ENCODE results near the gene SLC8A3.

DNA sequence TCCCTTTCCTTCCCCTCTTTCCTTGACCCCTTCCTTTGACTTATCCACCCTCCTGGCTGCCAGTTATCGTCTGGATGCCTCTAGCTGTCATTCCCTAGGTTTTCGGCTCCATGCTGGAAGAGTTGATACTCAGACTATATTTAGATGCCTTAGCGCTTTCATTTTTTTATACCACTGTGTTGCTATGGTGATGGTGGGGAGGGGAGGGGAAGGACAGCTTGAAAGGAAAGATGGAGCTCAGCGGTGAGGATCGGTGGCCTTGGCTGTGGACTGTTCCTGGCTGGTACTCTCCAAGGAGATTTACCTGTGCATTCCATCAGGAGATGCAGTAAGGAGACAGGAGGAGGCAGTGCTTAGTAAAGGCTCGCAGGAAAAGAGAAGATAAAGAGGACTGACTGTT, 108.7 kb downstream of the SLC8A3 start:
- TF ChIP-seq POLR2AphosphoS5 (IDR thresholded peaks at IDR 0.05; ENCODE audit: low read depth), result no peak
- TF ChIP-seq, protein P1, sequence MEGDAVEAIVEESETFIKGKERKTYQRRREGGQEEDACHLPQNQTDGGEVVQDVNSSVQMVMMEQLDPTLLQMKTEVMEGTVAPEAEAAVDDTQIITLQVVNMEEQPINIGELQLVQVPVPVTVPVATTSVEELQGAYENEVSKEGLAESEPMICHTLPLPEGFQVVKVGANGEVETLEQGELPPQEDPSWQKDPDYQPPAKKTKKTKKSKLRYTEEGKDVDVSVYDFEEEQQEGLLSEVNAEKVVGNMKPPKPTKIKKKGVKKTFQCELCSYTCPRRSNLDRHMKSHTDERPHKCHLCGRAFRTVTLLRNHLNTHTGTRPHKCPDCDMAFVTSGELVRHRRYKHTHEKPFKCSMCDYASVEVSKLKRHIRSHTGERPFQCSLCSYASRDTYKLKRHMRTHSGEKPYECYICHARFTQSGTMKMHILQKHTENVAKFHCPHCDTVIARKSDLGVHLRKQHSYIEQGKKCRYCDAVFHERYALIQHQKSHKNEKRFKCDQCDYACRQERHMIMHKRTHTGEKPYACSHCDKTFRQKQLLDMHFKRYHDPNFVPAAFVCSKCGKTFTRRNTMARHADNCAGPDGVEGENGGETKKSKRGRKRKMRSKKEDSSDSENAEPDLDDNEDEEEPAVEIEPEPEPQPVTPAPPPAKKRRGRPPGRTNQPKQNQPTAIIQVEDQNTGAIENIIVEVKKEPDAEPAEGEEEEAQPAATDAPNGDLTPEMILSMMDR (IDR thresholded peaks at IDR 0.05; ENCODE audit: insufficient read depth, low read length), result no peak
- TF ChIP-seq SPI1 (IDR thresholded peaks at IDR 0.05; ENCODE audit: borderline replicate concordance, low read depth), result no peak
- TF ChIP-seq, protein P2, sequence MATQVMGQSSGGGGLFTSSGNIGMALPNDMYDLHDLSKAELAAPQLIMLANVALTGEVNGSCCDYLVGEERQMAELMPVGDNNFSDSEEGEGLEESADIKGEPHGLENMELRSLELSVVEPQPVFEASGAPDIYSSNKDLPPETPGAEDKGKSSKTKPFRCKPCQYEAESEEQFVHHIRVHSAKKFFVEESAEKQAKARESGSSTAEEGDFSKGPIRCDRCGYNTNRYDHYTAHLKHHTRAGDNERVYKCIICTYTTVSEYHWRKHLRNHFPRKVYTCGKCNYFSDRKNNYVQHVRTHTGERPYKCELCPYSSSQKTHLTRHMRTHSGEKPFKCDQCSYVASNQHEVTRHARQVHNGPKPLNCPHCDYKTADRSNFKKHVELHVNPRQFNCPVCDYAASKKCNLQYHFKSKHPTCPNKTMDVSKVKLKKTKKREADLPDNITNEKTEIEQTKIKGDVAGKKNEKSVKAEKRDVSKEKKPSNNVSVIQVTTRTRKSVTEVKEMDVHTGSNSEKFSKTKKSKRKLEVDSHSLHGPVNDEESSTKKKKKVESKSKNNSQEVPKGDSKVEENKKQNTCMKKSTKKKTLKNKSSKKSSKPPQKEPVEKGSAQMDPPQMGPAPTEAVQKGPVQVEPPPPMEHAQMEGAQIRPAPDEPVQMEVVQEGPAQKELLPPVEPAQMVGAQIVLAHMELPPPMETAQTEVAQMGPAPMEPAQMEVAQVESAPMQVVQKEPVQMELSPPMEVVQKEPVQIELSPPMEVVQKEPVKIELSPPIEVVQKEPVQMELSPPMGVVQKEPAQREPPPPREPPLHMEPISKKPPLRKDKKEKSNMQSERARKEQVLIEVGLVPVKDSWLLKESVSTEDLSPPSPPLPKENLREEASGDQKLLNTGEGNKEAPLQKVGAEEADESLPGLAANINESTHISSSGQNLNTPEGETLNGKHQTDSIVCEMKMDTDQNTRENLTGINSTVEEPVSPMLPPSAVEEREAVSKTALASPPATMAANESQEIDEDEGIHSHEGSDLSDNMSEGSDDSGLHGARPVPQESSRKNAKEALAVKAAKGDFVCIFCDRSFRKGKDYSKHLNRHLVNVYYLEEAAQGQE (IDR thresholded peaks at IDR 0.05; ENCODE audit: insufficient replicate concordance, low read depth), result no peak
- no peak for TF ChIP-seq GABPA (IDR thresholded peaks at IDR 0.05; ENCODE audit: low read depth)

All from HL-60 (cell line).